ENCODE measurements around the gene TRAF6.

The TRAF6 gene

DNA sequence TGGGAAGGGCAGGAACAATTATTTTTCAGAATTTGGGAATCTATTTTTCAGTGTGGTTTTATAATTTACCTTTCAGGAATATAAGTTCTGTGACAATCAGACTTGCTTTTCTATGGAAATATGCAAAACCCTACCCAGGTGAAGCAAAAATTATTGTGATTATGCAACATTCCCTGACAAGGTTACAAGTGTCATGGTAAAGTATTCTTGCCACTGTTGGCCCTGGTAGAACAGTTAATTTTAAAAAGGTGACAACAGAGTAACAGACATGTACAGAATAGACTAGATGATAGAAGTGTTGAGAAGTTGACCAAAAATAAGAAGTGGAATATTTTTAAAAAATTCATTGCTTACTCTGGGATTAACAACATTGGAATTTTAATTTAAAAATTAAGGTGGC is 29.2 kb downstream of the TRAF6 start:
- TF ChIP-seq CTCF (IDR thresholded peaks at IDR 0.05; ENCODE audit: low read depth, low read length, missing control alignments), result no peak
- H3K4me3 ChIP-seq (replicated peaks; ENCODE audit: low read depth, low read length), result no peak overlapping the region
- no peak for DNase-seq (ENCODE audit: extremely low read depth, low read depth)

DNA sequence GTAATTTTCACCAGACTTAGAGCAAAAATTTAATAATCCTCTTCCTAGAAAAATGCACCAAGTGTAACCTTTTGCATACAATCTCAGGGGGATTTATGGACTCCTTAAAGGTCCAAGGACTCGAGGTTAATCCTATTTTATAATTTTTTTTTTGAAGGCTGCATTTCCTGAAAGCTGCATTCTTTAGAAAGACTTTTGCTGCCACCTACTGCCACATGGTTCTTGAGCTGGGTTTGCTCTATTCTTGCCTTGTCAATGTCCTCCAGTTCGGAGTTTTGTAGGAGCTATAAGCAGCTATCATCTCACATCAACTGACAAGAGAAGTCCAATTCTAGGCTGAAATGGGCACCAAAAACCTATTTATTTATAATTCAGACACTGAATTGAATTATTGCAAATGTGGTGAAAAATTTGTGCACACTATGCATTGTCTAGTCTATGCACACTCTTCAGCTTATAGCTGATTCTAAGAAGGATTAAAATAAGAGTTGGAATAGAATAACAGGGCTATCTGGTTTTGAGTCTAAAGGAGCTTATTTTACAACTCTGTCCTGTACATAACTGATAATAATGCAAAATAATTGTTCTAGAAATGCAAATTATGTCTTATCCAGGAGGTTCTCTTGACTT is 31.3 kb downstream of the TRAF6 start:
- DNase-seq (ENCODE audit: extremely low read depth, low read depth), result peak; percentile 38

DNA sequence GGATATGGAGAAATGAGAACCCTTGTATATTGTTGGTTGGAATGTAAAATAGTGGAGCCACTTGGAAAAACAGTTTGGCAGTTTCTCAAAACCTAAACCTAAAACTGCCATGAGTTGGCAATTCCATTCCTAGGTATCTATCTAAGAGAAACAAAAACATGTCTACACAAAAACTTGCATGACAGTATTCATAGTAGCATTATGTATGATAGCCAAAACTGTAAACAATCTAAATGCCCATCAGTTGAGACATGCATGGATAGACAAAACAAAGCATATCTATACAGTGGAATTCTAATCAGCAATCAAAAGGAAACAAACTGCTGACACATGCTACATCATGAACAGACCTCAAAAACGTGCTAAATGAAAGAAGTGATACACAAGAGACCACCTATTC is 34.9 kb downstream of the TRAF6 start:
- TF ChIP-seq CTCF (IDR thresholded peaks at IDR 0.05; ENCODE audit: low read depth, low read length, missing control alignments), result no peak
- no peak for DNase-seq (ENCODE audit: extremely low read depth, low read depth)
- H3K4me3 ChIP-seq (replicated peaks; ENCODE audit: low read depth, low read length), result no peak overlapping the region

More for the DNA sequence above, 31.3 kb downstream of the TRAF6 start:
- H3K4me3 ChIP-seq (replicated peaks; ENCODE audit: low read depth, low read length), result no peak overlapping the region
- TF ChIP-seq CTCF (IDR thresholded peaks at IDR 0.05; ENCODE audit: low read depth, low read length, missing control alignments), result peak; percentile 64

DNA sequence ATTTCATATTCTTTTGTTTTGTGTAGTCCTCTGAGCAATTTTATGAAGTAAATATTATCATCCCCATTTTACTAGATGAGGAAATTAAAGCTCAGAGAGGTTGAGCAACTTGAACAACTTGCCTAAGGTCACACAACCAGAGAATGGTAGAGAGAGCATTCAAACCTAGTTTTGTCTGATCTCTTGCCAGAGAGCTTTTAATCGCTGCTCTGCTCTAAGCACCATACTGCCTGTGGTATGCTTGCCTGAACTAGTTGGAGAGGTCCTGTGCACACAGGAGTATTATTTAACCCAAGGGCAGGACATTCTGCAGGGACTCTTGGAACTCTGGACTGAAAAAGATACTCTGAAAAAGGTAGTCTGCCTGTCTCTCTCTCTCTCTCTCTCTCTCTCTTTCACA is 38.5 kb downstream of the TRAF6 start:
- DNase-seq (ENCODE audit: extremely low read depth, low read depth), result no peak
- TF ChIP-seq CTCF (IDR thresholded peaks at IDR 0.05; ENCODE audit: low read depth, low read length, missing control alignments), result no peak

GRCh38 chr11:36469881-36470802 is 39.9 kb downstream of the TRAF6 start:
- no peak overlapping the region for H3K4me3 ChIP-seq (replicated peaks; ENCODE audit: low read depth, low read length)
- no peak for TF ChIP-seq CTCF (IDR thresholded peaks at IDR 0.05; ENCODE audit: low read depth, low read length, missing control alignments)
- DNase-seq (ENCODE audit: extremely low read depth, low read depth), result no peak

More for the DNA sequence above, 38.5 kb downstream of the TRAF6 start:
- no peak overlapping the region for H3K4me3 ChIP-seq (replicated peaks; ENCODE audit: low read depth, low read length)

GRCh38 chr11:36469063-36469462 is 41.0 kb downstream of the TRAF6 start:
- peak; percentile 51 for TF ChIP-seq CTCF (IDR thresholded peaks at IDR 0.05; ENCODE audit: low read depth, low read length, missing control alignments)
- no peak overlapping the region for H3K4me3 ChIP-seq (replicated peaks; ENCODE audit: low read depth, low read length)
- DNase-seq (ENCODE audit: extremely low read depth, low read depth), result no peak
